ENCODE data around the gene MCRIP2. TPM values are rescaled to one million over a fixed set of nuclear protein-coding genes. Genes with fewer than 3 reads are reported as not detected.

MCRIP2 gene
- total and polyA plus RNA-seq, 7 donors = 52.1 to 132 (median 63.4) TPM

DNA sequence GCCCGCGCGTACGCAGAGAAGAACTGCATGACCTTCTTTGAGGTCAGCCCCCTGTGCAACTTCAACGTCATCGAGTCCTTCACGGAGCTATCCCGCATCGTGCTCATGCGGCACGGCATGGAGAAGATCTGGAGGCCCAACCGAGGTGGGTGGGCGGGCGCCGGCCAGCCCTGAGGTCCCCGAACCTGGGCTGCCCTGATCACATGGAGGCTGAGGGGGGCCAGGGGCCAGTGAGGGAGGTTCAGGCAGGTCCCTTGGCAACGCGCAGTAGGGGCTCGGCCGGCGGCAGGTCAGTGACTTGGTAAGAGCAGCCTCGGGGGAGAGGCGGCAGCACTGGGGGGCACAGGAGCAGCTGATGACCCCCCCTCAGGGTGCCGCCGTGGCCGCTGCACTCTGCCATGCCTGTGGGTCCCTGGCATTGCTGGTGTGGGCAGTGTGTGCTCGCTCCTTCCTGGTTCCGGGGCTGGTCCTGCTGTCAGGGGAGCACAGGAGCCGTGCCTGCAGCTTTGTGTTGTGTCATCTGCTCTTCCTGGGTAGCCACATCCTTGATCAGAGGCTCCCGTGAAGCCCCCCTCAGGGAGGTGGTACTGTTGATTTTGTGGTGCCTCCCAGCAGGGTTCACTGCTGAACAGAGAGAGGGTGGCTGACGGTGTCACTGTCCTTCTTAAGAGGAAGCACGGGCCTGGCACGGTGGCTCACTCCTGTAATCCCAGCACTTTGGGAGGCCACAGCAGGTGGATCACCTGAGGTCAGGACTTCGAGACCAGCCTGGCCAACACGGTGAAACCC is 15.5 kb upstream of the MCRIP2 start:
- H3K27me3 ChIP-seq = peaks cover 0 to 4% (median 0%) of the 10 kb centered on the region in 3 donors
- intact Hi-C loops (cut with DNase I) = no loop called here
- H3K36me3 ChIP-seq = peaks cover 0 to 20% (median 10%) of the 10 kb centered on the region in 4 donors
- H3K9me3 ChIP-seq = no peaks in the 10 kb centered on the region
- DNase-seq = peak; percentile 59
- TF ChIP-seq, protein P1, sequence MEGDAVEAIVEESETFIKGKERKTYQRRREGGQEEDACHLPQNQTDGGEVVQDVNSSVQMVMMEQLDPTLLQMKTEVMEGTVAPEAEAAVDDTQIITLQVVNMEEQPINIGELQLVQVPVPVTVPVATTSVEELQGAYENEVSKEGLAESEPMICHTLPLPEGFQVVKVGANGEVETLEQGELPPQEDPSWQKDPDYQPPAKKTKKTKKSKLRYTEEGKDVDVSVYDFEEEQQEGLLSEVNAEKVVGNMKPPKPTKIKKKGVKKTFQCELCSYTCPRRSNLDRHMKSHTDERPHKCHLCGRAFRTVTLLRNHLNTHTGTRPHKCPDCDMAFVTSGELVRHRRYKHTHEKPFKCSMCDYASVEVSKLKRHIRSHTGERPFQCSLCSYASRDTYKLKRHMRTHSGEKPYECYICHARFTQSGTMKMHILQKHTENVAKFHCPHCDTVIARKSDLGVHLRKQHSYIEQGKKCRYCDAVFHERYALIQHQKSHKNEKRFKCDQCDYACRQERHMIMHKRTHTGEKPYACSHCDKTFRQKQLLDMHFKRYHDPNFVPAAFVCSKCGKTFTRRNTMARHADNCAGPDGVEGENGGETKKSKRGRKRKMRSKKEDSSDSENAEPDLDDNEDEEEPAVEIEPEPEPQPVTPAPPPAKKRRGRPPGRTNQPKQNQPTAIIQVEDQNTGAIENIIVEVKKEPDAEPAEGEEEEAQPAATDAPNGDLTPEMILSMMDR (IDR thresholded peaks at IDR 0.05) = no peak
- TF ChIP-seq POLR2A (IDR thresholded peaks at IDR 0.05) (no peak), POLR2AphosphoS5 (IDR thresholded peaks at IDR 0.05) (no peak), EP300 (IDR thresholded peaks at IDR 0.05) (no peak)
- 95% methylated on average over 35 of the region's 35 CpGs for WGBS, 2 donors
- H3K4me3 ChIP-seq = no peak overlapping the region
- peaks cover 0 to 47% (median 35%) of the 10 kb centered on the region in 4 donors for H3K4me1 ChIP-seq
- peak overlapping the region in 3 of 4 donors; percentile 69 to 82 (median 70) for H3K27ac ChIP-seq

DNA sequence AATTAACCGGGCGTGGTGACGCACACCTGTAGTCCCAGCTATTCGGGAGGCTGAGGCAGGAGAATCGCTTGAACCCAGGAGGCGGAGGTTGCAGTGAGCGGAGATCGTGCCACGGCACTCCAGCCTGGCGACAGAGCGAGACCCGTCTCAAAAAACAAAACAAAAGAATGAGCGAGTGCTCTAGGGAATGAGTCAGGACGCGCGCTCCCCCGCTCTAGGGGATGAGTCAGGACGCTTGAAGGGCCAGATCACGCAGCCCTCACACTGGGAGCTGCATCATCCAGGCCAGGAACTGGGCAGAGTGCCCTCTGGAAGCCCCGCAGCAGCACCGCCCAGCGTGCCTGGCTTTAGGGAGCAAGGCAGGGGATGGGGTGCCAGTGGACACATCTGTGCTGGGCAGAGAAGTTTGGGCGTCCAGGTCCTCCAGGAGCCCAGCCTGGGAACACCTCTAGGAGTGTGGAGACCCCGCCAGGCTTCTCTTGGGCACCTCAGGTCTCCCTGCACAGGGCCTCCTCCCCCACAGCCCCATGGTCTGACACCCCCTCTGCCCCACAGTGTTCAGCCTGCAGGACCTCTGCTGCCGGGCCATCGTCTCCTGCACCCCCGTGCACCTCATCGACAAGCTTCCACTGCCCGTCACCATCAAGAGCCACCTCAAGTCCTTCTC is 14.7 kb upstream of the MCRIP2 start:
- WGBS, 2 donors = 91 to 95% methylated on average over 29 of the region's 29 CpGs
- peaks cover 0 to 20% (median 10%) of the 10 kb centered on the region in 4 donors for H3K36me3 ChIP-seq
- no peak overlapping the region for H3K4me3 ChIP-seq
- DNase-seq = peak; percentile 84
- intact Hi-C loops (cut with DNase I) = no loop called here
- peaks cover 0 to 7% (median 0%) of the 10 kb centered on the region in 3 donors for H3K27me3 ChIP-seq
- peaks cover 0 to 43% (median 30%) of the 10 kb centered on the region in 4 donors for H3K4me1 ChIP-seq
- H3K27ac ChIP-seq = peak overlapping the region; percentile 13 to 82 (median 70)
- no peaks in the 10 kb centered on the region for H3K9me3 ChIP-seq
- no peak for TF ChIP-seq EP300 (IDR thresholded peaks at IDR 0.05)
- TF ChIP-seq POLR2AphosphoS5 (IDR thresholded peaks at IDR 0.05) = peak in 2 of 4 donors; percentile 30 to 71

DNA sequence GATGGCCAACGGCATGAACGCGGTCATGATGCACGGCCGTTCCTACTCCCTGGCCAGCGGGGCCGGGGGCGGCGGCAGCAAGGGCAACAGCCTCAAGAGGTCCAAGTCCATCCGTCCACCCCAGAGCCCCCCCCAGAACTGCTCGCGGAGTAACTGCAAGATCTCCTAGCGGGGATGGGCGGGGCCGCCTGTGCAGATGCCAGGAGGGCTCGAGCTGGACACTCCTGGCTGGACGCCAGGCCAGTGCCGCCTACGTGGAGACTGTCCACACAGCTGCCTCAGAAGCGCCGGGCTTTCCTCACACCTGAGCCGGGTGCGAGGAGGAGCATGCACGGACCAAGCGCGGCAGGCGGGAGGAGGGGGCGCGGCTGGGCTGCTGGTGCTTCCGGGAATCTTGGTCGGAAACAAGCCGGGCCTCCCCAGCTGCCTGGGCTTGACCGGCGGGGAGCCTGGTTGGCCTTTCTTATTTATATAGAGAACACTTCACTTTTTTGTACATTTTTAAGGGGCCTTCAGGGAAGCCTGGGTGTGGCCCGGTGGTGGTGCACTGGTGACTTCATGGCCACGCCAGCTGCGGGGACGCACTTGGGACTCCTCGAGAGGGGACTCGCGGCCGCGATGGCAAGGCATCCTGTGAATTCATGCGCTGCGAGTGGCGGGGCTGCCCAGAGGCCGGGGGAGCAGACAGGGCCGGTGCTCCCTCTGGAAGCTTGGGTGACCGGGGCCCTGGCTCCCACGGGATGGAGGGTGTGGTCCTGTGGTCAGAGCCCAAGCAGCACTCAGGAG is 14.0 kb upstream of the MCRIP2 start:
- peaks cover 0 to 41% (median 29%) of the 10 kb centered on the region in 4 donors for H3K4me1 ChIP-seq
- intact Hi-C loops (cut with DNase I) = no loop called here
- H3K27ac ChIP-seq = peak overlapping the region; percentile 13 to 82 (median 70)
- H3K9me3 ChIP-seq = no peaks in the 10 kb centered on the region
- TF ChIP-seq POLR2A (IDR thresholded peaks at IDR 0.05) = no peak
- no peak for TF ChIP-seq EP300 (IDR thresholded peaks at IDR 0.05)
- no peak for TF ChIP-seq POLR2AphosphoS5 (IDR thresholded peaks at IDR 0.05)
- TF ChIP-seq, protein P1 (IDR thresholded peaks at IDR 0.05) = no peak
- H3K36me3 ChIP-seq = peaks cover 0 to 21% (median 10%) of the 10 kb centered on the region in 4 donors
- peak; percentile 71 for DNase-seq
- 77 to 89% methylated on average over 50 of the region's 50 CpGs for WGBS, 2 donors
- H3K4me3 ChIP-seq = no peak overlapping the region
- H3K27me3 ChIP-seq = peaks cover 0 to 12% (median 0%) of the 10 kb centered on the region in 3 donors

DNA sequence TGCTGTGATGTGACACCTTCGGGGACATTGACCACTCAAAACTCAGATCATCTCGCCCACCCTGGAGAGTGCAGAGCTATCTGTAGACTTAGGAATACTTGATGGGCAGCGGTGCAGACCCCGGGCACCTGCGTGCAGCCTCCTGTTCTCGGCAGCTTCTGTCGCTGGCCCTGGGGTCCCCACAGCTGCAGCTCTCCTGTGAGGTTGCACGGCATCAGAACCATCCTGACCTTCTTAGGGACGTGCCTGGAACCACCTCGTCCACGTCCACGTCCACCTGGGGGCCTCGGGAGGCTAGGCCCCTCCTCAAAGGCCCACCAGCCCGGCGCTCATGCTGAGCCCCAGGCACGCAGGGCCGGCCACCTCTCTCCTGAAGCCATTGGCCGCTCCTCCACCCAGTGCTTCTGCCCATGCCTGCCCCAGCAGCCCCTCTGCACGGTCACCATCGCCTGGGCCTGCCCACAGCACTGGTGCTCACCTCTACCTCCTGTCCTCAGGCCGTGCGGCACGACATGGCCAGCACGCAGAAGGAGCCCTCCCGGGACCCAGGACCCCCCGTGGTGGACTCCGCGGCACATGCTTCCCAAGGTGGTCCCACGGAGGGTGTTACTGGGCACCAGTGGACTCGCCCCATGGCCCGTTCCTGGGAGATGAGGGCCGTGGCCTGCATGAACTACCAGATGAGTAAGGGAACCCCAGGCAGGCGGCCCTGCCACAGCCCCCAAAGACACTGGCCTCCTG is 13.1 kb upstream of the MCRIP2 start:
- peaks cover 0 to 30% (median 13%) of the 10 kb centered on the region in 4 donors for H3K36me3 ChIP-seq
- TF ChIP-seq, protein P1 (IDR thresholded peaks at IDR 0.05) = no peak
- TF ChIP-seq EP300 (IDR thresholded peaks at IDR 0.05) (no peak), POLR2A (IDR thresholded peaks at IDR 0.05) (no peak), POLR2AphosphoS5 (IDR thresholded peaks at IDR 0.05) (no peak)
- DNase-seq = peak; percentile 61
- 92 to 95% methylated on average over 33 of the region's 33 CpGs for WGBS, 2 donors
- intact Hi-C loops (cut with DNase I) = no loop called here
- H3K4me3 ChIP-seq = no peak overlapping the region
- no peaks in the 10 kb centered on the region for H3K9me3 ChIP-seq
- peaks cover 0 to 13% (median 0%) of the 10 kb centered on the region in 3 donors for H3K27me3 ChIP-seq
- peaks cover 0 to 41% (median 29%) of the 10 kb centered on the region in 4 donors for H3K4me1 ChIP-seq
- H3K27ac ChIP-seq = no peak overlapping the region

Data from sigmoid colon (tissue), 7 donors.